ENCODE data around the gene POLL.

The POLL gene

GRCh38 chr10:101559596-101560297 lies 28.3 kb downstream of the POLL start:
- DNase-seq = peak; percentile 47

GRCh38 chr10:101558671-101559595 lies 29.1 kb downstream of the POLL start:
- DNase-seq = no peak

- no peak for DNase-seq
Measured at GRCh38 chr10:101558204-101558603, 29.9 kb downstream of the POLL start.

GRCh38 chr10:101557541-101557940 lies 30.5 kb downstream of the POLL start:
- DNase-seq = no peak

- no peak for DNase-seq
Measured at GRCh38 chr10:101552442-101552841, 35.6 kb downstream of the POLL start.

GRCh38 chr10:101550965-101551364 lies 37.1 kb downstream of the POLL start:
- DNase-seq = no peak

- DNase-seq = peak; percentile 89
Measured at GRCh38 chr10:101545898-101546297, 42.2 kb downstream of the POLL start.

GRCh38 chr10:101538446-101538845 lies 49.6 kb downstream of the POLL start:
- no peak for DNase-seq

GRCh38 chr10:101536800-101537199 lies 51.3 kb downstream of the POLL start:
- peak; percentile 61 for DNase-seq

GRCh38 chr10:101535949-101536348 lies 52.1 kb downstream of the POLL start:
- no peak for DNase-seq

- no peak for DNase-seq
Measured at GRCh38 chr10:101529725-101530553, 58.1 kb downstream of the POLL start.

GRCh38 chr10:101529207-101529606 lies 58.9 kb downstream of the POLL start:
- DNase-seq = no peak

All from NCI-H82 (cell line).